GM13976 (cell line): ENCODE measurements around the gene LPO.

Experiments used
- DNase-seq: peaks from one replicate; pipeline ENCODE4 v3.0.0; 2012; ENCODE audit warnings: low spot score
- CTCF ChIP-seq: IDR thresholded peaks from 2 replicates; pipeline ENCODE4 v1.5.1; 2012; ENCODE audit warnings: borderline replicate concordance, mild to moderate bottlenecking; ENCODE audit not compliant: insufficient read depth; ENCODE audit errors: extremely low read depth, missing control alignments, control extremely low read depth
- in situ Hi-C: fragments of 300-500 bp; cut with MboI; formaldehyde crosslinking; loops from one replicate; pipeline ENCODE4 v1.12.0; 2022; ENCODE audit warnings: low sequenced_read_pairs, mixed read lengths, inconsistent platforms; ENCODE audit not compliant: unreplicated experiment

Gene LPO

DNA sequence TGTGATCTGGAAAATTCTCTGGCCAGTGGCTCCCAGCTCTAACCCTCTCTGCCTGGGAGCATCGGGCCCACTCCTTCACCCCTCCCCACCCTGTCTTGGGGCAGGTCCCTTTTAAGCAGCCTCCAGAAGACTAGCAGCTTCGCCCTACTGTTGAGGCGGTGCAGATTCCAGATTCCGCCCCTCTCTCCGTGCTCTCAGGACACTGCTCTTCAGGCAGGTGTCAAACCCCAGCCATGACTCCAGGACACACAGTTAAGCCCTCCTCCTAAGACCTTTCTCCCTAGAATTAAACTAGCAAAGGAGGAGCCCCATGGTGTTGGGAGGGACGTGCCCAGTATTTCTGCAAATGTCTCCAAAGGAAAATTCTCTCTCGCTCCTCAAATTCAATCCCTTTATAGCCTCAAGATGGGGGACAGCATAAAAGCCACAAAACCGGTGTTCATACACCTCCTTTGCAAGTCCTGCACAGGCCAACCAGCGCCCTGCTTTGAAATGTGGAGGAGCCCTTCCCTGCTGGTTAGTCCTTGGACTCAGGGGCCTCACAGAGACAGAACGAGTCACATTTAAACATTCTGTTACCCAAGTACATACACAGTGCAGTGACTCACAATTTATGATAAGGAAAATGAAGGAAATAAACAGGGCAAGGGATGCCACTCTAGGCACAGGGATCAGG lies 7.2 kb downstream of the LPO start:
- in situ Hi-C loops = no loop called here
- no peak for DNase-seq
- no peak for TF ChIP-seq CTCF

DNA sequence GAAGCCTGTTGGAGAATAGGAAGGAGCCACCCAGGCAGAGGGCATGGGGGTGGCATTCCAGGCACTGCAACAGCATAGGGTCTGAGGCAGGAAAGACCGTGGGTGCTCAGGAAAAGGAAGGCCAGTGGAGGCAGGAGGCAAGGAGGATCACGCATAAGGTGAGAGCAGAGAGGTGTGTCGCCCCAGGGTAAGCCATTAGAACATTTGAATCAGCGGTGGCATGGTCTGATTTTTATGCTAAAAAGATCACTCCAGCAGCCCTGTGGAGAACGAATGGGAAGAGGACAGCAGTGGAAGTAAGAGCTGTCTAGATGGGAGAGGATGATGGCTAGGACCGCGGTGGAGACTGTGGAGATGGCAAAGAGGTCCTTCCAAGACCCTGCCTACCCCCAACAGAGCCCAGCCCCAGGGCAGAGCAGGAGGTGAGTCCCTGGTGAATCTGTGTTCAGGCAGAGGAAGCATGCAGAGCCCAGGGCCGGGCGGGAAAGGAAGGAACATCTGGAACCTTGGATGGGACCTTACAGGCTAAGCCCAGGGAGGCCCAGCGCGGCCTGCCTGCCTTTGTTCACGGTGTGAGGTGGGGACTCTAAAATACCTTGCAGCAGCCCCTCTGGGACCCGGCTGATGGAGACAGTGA lies 7.8 kb downstream of the LPO start:
- in situ Hi-C loops = no loop called here
- no peak for TF ChIP-seq CTCF
- no peak for DNase-seq

- in situ Hi-C loops = no loop called here
- no peak for TF ChIP-seq CTCF
- no peak for DNase-seq
Observed at GRCh38 chr17:58246781-58247180, 8.4 kb downstream of the LPO start.

GRCh38 chr17:58247511-58248363 lies 9.4 kb downstream of the LPO start:
- in situ Hi-C loops = no loop called here
- no peak for TF ChIP-seq CTCF
- no peak for DNase-seq

DNA sequence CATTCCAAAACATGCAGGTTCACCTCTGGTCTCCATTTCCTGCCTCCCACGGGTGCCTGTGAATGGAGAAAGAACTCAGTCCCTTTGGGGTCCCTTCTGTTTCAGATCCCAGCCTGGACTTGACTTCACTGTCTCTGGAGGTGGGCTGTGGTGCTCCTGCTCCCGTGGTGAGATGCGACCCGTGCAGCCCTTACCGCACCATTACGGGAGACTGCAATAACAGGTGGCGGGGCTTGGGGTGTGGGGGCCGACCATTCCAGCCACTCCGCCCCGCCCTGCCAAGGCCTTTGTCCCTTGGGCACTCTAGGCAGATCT lies 10.5 kb downstream of the LPO start:
- no peak for DNase-seq
- in situ Hi-C loops = no loop called here
- TF ChIP-seq CTCF = no peak

GRCh38 chr17:58249270-58250133 lies 11.1 kb downstream of the LPO start:
- DNase-seq = peak; percentile 97
- peak; percentile 79 for TF ChIP-seq CTCF
- in situ Hi-C loops = no loop called here
